GM18861 (cell line): ENCODE data around the gene TGM2.
"Not testable (repeated sequence)": the region's sequence is repeated elsewhere in the genome, so short reads cannot be mapped to it uniquely, and the experiment has no call there.

Source experiments
- ATAC-seq: cut with Tn5 transposase; IDR thresholded peaks from one replicate; pipeline ENCODE4 v1.9.1; 2021; ENCODE audit not compliant: unreplicated experiment

Gene TGM2

DNA sequence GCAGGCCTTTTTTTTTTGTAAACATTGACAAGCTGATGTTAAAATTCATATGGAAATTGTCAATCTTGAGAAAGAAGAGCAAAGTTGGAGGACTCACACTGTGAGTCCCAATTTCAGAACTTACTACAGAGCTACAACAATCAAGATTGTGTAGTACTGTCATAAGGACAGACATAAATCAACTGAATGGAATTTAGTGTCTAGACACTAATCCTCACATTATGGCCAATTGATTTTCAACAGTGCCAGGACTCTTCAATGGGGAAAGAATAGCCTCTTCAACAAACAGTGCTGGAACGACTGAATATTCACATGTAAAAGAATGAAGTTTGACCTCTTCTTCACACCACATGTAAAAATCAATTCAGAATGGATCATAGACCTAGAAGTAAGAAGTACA lies 60.8 kb downstream of the TGM2 start:
- no peak for ATAC-seq

GRCh38 chr20:38102206-38102605 lies 62.9 kb downstream of the TGM2 start:
- not testable (repeated sequence) for ATAC-seq

GRCh38 chr20:38098952-38099351 lies 66.1 kb downstream of the TGM2 start:
- no peak for ATAC-seq

DNA sequence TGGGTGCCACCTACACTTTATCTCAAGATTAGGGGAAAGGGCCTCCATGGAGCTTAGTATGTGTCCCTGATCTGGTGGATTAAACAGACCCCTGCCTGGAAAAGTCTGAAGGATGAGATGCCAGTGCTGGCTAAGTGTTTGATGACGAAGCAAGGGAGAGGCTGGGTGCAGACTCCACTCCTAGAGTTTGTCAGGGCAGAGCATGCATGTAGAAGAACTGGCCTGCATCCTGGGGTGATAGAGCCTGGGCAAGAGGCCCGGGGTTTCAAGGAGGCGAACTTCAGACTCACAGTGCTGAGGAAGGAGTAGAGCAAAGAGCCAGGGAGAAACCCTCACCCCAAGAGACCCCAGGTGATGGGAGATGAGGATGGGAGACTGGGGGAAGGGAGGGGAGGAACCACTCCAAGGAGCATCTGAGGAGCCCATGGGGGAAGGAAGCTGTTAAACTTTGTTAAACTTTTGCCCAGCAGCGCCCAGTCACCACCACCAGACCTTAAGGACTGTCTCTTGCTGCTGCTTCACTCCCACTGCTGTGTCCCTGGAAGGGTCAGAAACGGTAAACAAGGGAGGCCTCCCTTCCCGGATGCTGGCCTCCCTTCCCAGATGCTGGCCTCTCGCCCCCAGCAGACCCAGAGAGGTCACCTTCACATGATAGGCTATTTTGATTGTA lies 69.9 kb downstream of the TGM2 start:
- ATAC-seq: no peak

- ATAC-seq: peak; percentile 54
These were observed 70.6 kb downstream of the TGM2 start for GRCh38 chr20:38094373-38094891.

DNA sequence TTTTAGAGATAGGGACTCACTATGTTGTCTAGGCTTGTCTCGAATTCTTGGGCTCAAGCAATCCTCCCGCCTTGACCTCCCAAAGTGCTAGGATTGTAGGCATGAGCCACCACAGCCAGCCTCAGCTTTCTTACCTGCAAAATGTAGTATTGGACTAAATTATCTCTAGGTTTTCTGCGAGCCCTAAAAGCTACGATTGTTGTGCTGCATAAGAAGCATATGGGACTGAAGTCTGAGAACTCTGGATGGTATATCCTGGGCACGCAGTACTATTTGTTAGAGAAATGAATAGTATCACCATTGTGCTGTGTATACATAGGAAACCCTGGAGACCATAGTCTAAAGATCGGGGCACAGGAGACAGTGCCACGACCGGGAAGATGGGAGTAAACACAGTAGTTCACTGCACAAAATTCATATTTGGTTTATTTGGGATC lies 71.4 kb downstream of the TGM2 start:
- ATAC-seq: no peak

GRCh38 chr20:38092915-38093314 lies 72.2 kb downstream of the TGM2 start:
- ATAC-seq: no peak

DNA sequence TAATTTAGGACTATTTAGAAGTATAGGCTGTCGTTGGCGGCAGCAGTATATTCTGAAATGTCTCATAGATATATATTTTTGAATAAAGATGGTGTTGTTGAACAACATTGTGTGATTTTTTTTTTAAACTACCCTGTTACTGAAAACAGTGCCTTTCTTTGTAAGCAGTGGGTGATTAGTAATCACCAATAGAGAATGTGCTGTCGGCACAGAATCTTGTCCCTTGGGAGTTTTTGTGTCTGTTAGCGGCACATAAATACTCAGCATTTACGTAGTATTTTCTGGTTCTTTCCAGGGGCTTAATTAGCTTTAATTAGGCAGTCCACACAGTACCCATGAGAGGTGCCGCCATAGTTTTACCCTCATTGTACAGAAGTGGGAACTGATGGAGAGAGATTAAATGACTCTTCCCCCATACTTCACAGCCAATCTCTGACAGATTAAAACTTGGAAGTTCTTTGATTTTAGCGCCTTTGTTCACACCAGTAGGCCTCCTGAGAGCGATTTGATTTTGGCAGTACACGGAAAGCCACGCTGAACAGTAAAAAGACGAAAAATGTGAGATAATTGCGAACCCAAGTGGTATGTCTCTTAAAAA lies 72.7 kb downstream of the TGM2 start:
- ATAC-seq: peak; percentile 28

- peak; percentile 36 for ATAC-seq
These were observed 73.4 kb downstream of the TGM2 start for GRCh38 chr20:38091441-38092216.

DNA sequence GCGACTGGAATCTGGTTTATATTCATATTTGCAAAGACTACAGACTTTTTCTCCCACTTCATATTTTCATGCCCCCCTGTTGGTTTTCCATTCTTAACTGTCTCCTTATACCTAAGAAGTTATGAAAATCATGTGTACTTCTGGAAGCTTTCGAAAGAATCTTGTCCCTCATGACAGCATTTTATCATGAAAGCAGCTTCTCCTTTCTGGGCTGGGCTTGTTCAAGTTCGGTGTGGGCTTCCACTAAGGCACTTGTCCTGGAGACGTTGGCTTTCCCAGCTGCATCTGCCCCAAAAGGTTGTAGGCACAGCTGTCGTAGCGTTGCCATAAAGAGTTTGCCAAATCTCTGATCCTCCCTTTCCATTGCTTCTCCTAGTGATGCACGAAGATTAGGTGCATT lies 75.0 kb downstream of the TGM2 start:
- ATAC-seq: no peak

DNA sequence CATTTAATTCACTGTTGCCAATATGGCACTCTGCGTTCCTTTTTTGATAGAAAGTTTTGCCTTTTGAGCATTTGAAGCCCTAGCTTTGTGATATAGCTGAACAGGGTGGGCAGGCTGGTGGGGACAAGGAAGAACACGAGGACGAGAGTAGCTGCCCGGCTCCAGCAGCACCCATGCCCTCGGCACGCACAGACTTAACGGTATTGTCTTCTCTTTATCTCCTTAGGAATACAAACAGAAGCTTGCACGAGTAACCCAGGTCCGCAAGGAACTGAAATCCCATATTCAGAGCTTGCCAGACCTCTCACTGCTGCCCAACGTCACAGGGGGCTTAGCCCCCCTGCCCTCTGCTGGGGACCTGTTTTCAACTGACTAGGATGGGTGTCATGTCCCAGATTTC lies 75.6 kb downstream of the TGM2 start:
- no peak for ATAC-seq

- no peak for ATAC-seq
These were observed 80.0 kb downstream of the TGM2 start for GRCh38 chr20:38085026-38085425.

DNA sequence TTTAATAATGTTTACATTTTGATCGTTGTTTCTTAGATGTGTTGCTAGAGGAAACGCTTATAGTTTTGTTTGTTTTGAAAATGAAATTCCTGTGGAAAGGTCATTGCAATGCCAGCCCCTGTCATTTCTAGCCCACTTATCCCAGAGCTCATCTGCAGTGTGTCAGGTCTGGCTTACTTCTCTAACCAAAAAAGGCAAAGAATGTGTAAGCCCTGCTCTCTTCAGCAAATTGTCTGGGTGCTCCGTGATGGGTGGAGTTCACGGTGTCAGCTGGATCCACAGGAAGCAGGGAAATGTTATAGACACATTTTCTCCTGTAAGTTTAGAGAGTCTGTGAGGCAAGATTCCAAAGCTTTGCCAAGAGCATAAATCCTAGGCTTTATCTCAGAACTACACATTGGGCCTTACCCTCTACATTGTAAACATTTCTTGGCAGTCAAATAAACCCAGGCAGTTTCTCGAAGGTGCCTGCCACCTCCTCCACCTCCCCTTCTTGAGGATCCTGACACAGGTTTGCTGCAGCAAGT lies 80.6 kb downstream of the TGM2 start:
- no peak for ATAC-seq

- no peak for ATAC-seq
These were observed 81.6 kb downstream of the TGM2 start for GRCh38 chr20:38083338-38084048.

DNA sequence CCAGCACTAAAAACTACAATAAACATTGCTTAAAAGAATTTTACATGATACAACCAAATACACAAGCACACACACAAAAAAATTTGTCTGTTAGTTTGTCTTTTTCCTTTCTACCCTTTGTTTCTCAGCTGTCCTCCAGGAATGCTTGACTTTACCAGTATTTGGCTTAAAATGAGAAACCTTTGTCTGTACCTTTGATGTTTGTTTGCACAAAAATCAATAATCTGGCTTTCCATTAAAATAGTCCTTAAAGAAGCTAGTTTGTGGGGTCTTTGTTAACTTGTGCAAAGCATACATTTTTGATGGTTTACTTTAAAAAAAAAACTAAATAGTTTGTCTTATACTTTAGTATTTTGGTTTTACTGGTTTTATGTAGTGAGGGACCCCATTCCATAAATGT lies 82.2 kb downstream of the TGM2 start:
- no peak for ATAC-seq

- ATAC-seq: no peak
These were observed 83.5 kb downstream of the TGM2 start for GRCh38 chr20:38081575-38081974.

DNA sequence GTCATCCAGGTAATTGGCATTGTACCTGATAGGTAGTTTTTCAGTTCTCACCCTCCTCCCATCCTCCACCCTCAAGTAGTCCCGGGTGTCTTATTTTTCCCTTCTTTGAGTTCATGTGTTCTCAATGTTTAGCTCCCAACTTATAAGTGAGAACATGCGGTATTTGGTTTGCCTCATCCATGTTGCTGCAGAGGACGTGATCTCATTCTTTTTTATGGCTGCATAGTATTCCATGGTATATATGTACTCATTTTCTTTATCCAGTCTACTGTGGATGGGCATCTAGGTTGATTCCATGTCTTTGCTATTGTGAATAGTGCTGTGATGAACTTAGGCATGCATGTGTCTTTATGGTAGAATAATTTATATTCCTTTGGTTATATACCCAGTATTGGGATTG lies 85.7 kb downstream of the TGM2 start:
- no peak for ATAC-seq

GRCh38 chr20:38078084-38078483 lies 87.0 kb downstream of the TGM2 start:
- no peak for ATAC-seq
